Stimulated activated CD8-positive, alpha-beta memory T cell treated with anti-CD3 and anti-CD28 coated beads, Interleukin-12 subunit alpha, Interleukin-12 subunit beta, amount 100 ng/mL, for 24 hours (primary cell): Measurements from ENCODE around the gene RELN.

Experiments
- DNase-seq: peaks from one replicate; pipeline ENCODE4 v3.0.0-alpha.2; 2020; ENCODE audit errors: extremely low read depth

The RELN gene

GRCh38 chr7:103990991-103991390 lies 1.5 kb upstream of the RELN start:
- no peak for DNase-seq

DNA sequence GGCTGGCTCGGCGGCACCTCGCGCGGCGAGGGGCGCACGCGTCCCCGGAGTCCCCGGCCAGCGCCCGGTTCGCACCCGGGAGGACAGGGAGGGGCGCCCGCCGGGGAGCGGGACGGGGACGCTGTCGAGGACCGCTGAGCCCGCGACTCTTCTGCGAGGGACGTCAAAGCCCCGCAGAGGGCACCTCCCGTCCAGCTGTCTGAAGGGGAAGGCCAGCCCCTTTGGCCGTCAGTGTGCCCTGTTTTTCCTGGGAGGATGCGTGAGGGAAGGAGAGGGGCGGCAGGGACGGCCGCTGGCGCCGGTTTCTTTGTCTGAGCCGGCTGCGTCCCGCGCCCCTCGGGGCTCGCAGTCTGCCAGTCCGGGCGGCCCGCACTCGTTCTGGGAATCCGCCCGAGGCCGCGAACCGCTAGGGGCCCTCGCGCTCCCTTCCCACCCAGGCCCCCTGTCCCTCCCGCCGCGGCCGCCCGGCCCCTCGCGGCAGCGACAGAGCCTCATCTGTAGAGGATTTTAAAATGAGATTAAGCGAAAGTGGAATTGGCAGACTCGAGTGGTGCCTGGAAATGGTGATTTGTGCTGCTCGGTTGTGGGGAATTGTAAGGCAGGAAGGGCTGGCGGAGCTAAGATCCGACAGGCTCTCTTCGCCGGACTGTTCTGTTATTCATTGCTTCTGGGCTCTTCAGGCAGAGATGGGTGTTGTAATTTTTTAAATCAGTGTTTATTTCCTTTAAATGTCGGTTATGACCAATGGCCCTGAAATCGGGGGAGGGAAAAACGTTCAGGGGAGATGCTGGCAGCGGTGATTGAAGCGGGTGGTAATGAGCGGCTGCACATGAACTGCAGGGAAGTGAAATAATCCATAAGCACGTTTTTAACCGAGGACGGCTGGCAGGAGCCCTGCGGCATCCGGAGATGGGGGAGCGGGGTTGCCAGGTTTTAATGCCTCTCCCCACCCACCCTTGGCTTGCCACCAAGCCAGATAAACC lies 618 bp upstream of the RELN start:
- DNase-seq, result no peak

GRCh38 chr7:103988468-103989199 lies 824 bp downstream of the RELN start:
- DNase-seq, result no peak

DNA sequence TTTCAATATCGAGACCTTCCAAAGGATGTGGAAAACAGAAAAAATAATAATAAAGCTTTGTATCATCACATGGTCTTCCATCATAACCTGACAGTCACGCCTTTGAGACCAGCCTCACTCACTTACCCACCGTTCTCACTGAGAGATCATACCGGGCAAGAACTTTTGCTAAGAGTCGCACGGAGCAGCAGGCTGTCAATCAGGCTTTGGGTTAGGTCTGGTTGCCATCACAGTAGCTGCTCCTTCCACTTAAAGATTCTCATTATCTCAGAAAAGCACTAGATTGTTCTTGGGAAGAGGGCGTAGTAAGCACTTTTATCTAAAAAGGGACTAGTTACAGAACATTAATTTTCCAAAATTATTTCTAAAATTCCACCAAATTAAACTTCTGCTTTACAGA lies 2.0 kb downstream of the RELN start:
- DNase-seq, result no peak

- DNase-seq, result no peak
These were observed 3.8 kb downstream of the RELN start for GRCh38 chr7:103985565-103986126.

DNA sequence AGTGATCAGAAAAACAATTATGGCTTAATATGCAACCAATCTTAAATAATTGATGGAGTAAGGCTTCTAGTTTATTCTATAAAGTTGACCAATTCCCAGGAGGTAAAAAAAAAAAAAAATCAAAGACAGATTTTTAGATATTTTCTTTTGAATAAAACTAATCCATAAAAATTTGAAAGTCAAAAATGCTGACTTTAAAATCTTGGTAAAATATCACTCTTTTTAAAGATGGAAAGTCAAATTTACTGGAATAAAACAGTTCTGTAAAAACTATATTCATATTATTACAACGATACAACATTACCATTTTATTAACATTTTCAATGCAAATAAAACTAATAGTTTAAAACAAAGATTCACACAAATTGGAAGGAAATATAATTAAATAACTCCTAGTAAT lies 5.4 kb downstream of the RELN start:
- DNase-seq, result no peak

DNA sequence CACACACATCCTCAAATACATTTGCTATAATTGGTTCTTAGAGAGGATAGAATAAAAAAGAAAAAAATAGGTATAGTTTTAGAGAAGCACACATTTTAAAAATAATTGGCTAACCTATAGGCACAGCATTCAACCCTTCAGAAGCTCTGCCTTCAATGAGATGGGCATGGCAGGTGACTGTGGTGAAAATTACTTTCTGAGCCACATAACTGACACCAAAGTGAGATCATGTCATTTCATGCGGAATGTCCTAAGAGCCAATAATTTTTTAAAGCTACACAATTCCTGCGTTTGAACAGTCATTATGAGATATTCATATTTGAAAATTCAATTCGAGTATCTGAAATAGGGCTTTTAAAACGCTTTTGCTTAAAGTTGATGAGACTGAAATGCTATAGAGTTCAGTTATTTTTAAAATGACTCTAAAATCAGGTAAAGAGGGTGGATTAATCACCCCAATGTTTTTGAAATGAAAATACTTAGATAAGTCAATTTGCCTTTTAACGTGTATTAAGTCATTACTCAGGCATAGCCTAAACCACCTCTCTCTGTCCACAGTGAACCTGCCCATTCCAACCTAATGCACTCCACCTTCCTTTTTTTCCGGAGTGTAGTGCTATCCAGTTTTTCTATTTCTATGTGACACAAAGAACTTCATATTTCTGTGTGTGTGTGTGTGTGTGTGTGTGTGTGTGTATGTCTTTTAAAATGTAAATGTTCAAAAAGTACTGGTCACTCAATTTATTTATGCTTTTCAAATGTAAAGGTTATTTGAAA lies 6.1 kb downstream of the RELN start:
- DNase-seq, result no peak

DNA sequence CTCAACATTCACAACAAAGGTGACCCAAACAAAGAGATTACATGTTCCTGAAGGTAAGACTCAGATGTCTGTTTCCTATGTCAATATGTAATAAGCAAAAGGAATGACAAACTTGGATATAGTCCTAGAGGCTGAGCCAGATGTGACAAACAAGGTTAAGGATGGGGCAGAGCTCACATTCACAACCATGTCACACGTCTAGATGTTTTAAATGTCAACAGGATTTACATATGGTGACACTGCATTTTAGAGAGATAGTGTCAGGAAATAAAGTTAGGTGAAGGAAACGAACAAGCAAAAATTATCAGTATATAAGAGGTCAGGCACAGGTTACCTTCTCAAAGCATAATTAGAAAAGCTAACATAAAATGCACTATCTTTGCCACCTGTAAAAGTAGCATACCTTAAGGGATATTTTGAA lies 8.4 kb downstream of the RELN start:
- no peak for DNase-seq

- no peak for DNase-seq
These were observed 16.6 kb downstream of the RELN start for GRCh38 chr7:103972779-103973434.

DNA sequence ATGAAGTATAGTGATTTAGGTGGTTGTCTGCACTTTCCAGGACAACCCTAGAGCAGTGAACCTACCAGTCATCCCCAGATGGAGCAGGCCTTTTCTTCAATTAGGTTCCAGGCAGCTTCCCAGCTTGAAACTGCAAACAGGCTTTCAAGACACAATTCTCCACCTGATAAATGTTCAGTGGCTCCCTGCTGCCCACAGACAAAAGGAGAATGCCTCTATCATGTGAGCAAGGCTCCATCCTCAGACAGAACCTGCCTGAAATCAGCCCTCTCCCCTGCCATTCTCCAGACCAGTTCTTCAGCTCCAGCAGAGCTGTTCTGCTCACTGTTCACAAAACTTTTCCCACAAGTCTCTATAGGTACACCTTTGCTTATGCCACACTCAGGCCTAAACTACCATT lies 22.1 kb downstream of the RELN start:
- DNase-seq, result no peak

DNA sequence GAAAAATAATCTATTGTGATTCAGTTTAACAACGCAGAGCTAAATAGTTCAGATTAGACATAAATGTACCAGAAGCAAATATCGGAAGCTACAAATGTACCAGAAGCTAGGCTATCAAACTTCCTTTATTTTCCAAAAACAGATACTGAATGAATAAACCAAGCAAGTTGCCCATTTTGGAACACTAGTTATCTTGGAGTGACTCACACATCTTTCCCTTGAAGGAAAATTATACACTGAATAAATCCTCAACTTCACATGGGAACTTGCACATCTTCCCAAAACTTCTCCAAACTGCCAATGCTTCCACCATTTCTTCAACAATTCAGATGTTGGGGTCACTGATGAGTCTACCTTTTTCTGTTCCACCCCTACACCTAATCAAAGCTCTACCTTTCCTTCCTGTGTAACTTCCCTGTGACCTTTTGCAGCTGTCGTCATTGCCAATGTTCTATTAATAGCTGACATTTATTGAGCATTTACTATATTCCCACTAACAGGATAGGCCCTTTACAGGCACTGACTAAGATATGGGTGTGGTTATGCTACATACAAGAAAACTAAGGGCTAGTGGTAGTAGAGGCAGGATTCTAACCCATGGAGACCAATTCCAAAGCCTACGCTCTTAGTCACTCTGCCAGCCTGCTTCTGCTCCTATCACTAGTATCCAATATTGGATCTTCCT lies 22.7 kb downstream of the RELN start:
- no peak for DNase-seq

GRCh38 chr7:103964269-103964668 lies 25.2 kb downstream of the RELN start:
- DNase-seq, result no peak

DNA sequence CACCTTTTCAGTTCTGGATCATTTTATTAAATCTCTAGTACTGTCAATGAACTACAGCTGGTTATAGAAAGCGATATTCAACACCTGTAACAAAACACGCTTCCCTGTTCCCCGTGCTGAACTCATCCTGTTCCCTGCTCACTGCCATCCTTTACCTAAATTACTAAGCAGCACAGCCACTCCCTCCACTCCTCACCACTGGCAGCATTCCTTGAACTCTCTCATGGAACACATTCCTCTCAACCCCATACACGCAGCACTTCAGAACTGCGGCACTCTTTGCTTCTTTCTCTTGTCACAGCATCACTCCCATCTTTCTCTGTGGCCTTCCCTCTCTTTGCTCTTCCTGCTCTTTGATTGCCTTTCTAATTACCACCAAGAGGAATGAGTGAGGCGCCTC lies 27.4 kb downstream of the RELN start:
- DNase-seq, result no peak

GRCh38 chr7:103958284-103958818 lies 31.1 kb downstream of the RELN start:
- DNase-seq, result no peak

DNA sequence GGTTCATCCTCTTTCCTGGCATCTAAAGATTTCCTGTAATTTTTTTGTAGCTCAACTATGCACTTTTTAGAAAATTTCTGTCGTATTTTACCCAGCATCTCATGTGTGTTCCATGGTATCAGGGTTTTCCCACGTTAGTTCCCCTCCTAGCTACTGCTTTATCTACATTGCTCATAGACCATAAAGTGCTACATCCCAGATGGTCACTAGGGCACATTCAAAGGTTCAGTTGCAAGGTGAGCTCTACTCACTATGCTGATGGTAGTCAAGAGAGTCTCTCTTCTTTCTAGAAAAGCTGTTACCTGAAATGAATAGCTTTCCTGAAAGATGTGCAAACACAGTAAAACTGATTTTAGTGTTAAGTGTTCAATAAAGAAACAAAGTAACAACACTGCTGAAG lies 33.5 kb downstream of the RELN start:
- no peak for DNase-seq

GRCh38 chr7:103952408-103952807 lies 37.0 kb downstream of the RELN start:
- DNase-seq, result no peak

GRCh38 chr7:103951311-103951710 lies 38.1 kb downstream of the RELN start:
- no peak for DNase-seq

DNA sequence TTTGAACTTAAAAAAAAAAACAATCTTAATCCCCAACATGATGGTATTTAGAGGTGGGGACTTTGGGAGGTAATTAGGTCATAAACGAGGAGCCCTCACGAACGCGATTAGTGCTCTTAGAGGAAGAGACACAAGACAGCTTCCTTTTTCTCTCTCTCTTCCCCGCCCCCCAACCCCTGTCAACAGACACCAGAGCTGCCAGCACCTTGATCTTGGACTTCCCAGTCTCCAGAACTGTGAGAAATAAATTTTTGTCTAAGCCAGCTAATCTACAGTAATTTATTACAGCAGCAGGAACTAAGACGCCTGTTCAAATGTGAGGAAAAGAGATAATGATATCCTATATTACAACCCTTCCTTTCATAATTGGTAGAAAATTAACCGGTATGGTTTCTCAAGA lies 40.1 kb downstream of the RELN start:
- no peak for DNase-seq

- no peak for DNase-seq
These were observed 42.3 kb downstream of the RELN start for GRCh38 chr7:103947026-103947655.
